ENCODE results near the gene SUN3. TPM values are rescaled to one million over a fixed set of nuclear protein-coding genes. Genes with fewer than 3 reads are reported as not detected.
"Not testable (repeated sequence)": the region's sequence is repeated elsewhere in the genome, so short reads cannot be mapped to it uniquely, and the experiment has no call there.

SUN3 gene
- total RNA-seq, 5 donors from 2014 or later (not counting 1 experiment from before 2014, with no cell fraction given), result 0.55 to 0.90 (median 0.59) TPM; not detected in 2

- peak; percentile 95 to 98 (median 98) for ATAC-seq (replicated peaks in 1 of 4)
- peaks cover 0 to 4% (median 0%) of the 10 kb centered on the region in 3 donors for H3K9me3 Mint-ChIP-seq
- no peaks in the 10 kb centered on the region for H3K36me3 Mint-ChIP-seq
- peaks cover 20 to 21% (median 20%) of the 10 kb centered on the region in 3 donors for H3K4me1 Mint-ChIP-seq
- peak; percentile 65 to 90 (median 80) for DNase-seq
- Histone ChIP-seq H3K4me1 (ENCODE audit: control insufficient read depth in 1 of 2, extremely low read depth in 1 of 2, insufficient read depth in 2 of 2, low read length in 2 of 2) (peaks cover 9 to 17% of the 10 kb centered on the region in 2 experiments), H3K36me3 (ENCODE audit: control insufficient read depth in 2 of 2, extremely low read depth in 1 of 2, insufficient read depth in 1 of 2, low read length in 1 of 2) (no peaks in the 10 kb centered on the region), H3K9me3 (no peaks in the 10 kb centered on the region), H3K27ac (ENCODE audit: low read length) (peak overlapping the region; percentile 45), H3K4me3 (ENCODE audit: control insufficient read depth in 1 of 2, extremely low read depth in 1 of 2, low read length in 1 of 2) (peak overlapping the region; percentile 54 to 69), H3K27me3 (replicated peaks in 1 of 2; ENCODE audit: control insufficient read depth in 2 of 2, extremely low read depth in 1 of 2, insufficient read depth in 2 of 2, low read length in 1 of 2) (no peaks in the 10 kb centered on the region)
- CTCF ChIA-PET, result interaction anchor here (0.5 to 4.5 kb wide), 14 partner anchors 20 to 1176 kb away, joined by 3 to 42 read pairs (median 3); no protein-coding TSS in a partner anchor
- peak overlapping the region; percentile 95 to 97 for H3K27ac Mint-ChIP-seq
- no peaks in the 10 kb centered on the region for H3K27me3 Mint-ChIP-seq
- WGBS (ENCODE audit: insufficient coverage), result 1% methylated on average over 20 of the region's 26 CpGs
- H3K4me3 Mint-ChIP-seq, result peak overlapping the region; percentile 86 to 91 (median 87)
- POLR2A ChIA-PET, result interaction anchor here (0.6 to 0.8 kb wide), 2 partner anchors 65 to 119 kb away, joined by 3 to 4 read pairs; no protein-coding TSS in a partner anchor
Measured at GRCh38 chr7:47991741-47992311, 37.1 kb downstream of the SUN3 start.

GRCh38 chr7:47991270-47991669, 37.6 kb downstream of the SUN3 start:
- Histone ChIP-seq H3K27me3 (replicated peaks in 1 of 2; ENCODE audit: control insufficient read depth in 2 of 2, extremely low read depth in 1 of 2, insufficient read depth in 2 of 2, low read length in 1 of 2) (no peaks in the 10 kb centered on the region), H3K4me1 (ENCODE audit: control insufficient read depth in 1 of 2, extremely low read depth in 1 of 2, insufficient read depth in 2 of 2, low read length in 2 of 2) (peaks cover 9 to 17% of the 10 kb centered on the region in 2 experiments), H3K9me3 (no peaks in the 10 kb centered on the region), H3K27ac (ENCODE audit: low read length) (peak overlapping the region; percentile 45), H3K4me3 (ENCODE audit: control insufficient read depth in 1 of 2, extremely low read depth in 1 of 2, low read length in 1 of 2) (peak overlapping the region; percentile 54 to 69), H3K36me3 (ENCODE audit: control insufficient read depth in 2 of 2, extremely low read depth in 1 of 2, insufficient read depth in 1 of 2, low read length in 1 of 2) (no peaks in the 10 kb centered on the region)
- H3K36me3 Mint-ChIP-seq, result no peaks in the 10 kb centered on the region
- DNase-seq (no peak), ATAC-seq (replicated peaks in 1 of 4) (no peak)
- no CpG with 5 or more reads among the region's 1 CpG for WGBS (ENCODE audit: insufficient coverage)
- H3K9me3 Mint-ChIP-seq, result peaks cover 0 to 4% (median 0%) of the 10 kb centered on the region in 3 donors
- H3K4me3 Mint-ChIP-seq, result peak overlapping the region; percentile 86 to 91 (median 87)
- H3K4me1 Mint-ChIP-seq, result peaks cover 20 to 21% (median 20%) of the 10 kb centered on the region in 3 donors
- H3K27me3 Mint-ChIP-seq, result no peaks in the 10 kb centered on the region
- ChIA-PET POLR2A (interaction anchor here in 1 of 2 donors (0.6 to 0.8 kb wide), 2 partner anchors 111 to 119 kb away, joined by 3 to 4 read pairs; no protein-coding TSS in a partner anchor), CTCF (interaction anchor here (0.5 to 4.5 kb wide), 14 partner anchors 21 to 1177 kb away, joined by 3 to 42 read pairs (median 3); no protein-coding TSS in a partner anchor)
- H3K27ac Mint-ChIP-seq, result peak overlapping the region; percentile 95 to 97

- no peak overlapping the region for H3K27ac ChIP-seq (ENCODE audit: low read length)
- ChIA-PET CTCF (interaction anchor here (1.5 to 4.5 kb wide), 4 partner anchors 118 to 121 kb away, joined by 4 to 42 read pairs (median 14); no protein-coding TSS in a partner anchor), POLR2A (no interaction called here)
- no peaks in the 10 kb centered on the region for H3K36me3 Mint-ChIP-seq
- DNase-seq, result no peak
- no peak for ATAC-seq (replicated peaks in 1 of 4)
- peaks cover 20 to 21% (median 20%) of the 10 kb centered on the region in 3 donors for H3K4me1 Mint-ChIP-seq
- H3K9me3 Mint-ChIP-seq, result peaks cover 0 to 4% (median 0%) of the 10 kb centered on the region in 3 donors
- peaks cover 9 to 17% of the 10 kb centered on the region in 2 experiments for H3K4me1 ChIP-seq (ENCODE audit: control insufficient read depth in 1 of 2, extremely low read depth in 1 of 2, insufficient read depth in 2 of 2, low read length in 2 of 2)
- no peaks in the 10 kb centered on the region for H3K27me3 Mint-ChIP-seq
- no peak overlapping the region for H3K4me3 ChIP-seq (ENCODE audit: control insufficient read depth in 1 of 2, extremely low read depth in 1 of 2, low read length in 1 of 2)
- H3K9me3 ChIP-seq, result no peaks in the 10 kb centered on the region
- H3K27me3 ChIP-seq (replicated peaks in 1 of 2; ENCODE audit: control insufficient read depth in 2 of 2, extremely low read depth in 1 of 2, insufficient read depth in 2 of 2, low read length in 1 of 2), result no peaks in the 10 kb centered on the region
- H3K36me3 ChIP-seq (ENCODE audit: control insufficient read depth in 2 of 2, extremely low read depth in 1 of 2, insufficient read depth in 1 of 2, low read length in 1 of 2), result no peaks in the 10 kb centered on the region
- H3K4me3 Mint-ChIP-seq, result peak overlapping the region in 1 of 3 donors; percentile 29
- peak overlapping the region in 1 of 2 donors; percentile 78 for H3K27ac Mint-ChIP-seq
- WGBS (ENCODE audit: insufficient coverage), result no CpG with 5 or more reads among the region's 5 CpGs
Measured at GRCh38 chr7:47990592-47990991, 38.3 kb downstream of the SUN3 start.

GRCh38 chr7:47989607-47990400, 39.1 kb downstream of the SUN3 start:
- DNase-seq; H3K36me3 Mint-ChIP-seq; H3K9me3 ChIP-seq; H3K27me3 ChIP-seq (replicated peaks in 1 of 2; ENCODE audit: control insufficient read depth in 2 of 2, extremely low read depth in 1 of 2, insufficient read depth in 2 of 2, low read length in 1 of 2); H3K27me3 Mint-ChIP-seq; H3K4me3 ChIP-seq (ENCODE audit: control insufficient read depth in 1 of 2, extremely low read depth in 1 of 2, low read length in 1 of 2); ATAC-seq (replicated peaks in 1 of 4); H3K27ac Mint-ChIP-seq; H3K36me3 ChIP-seq (ENCODE audit: control insufficient read depth in 2 of 2, extremely low read depth in 1 of 2, insufficient read depth in 1 of 2, low read length in 1 of 2); H3K4me3 Mint-ChIP-seq; H3K9me3 Mint-ChIP-seq; H3K27ac ChIP-seq (ENCODE audit: low read length): not testable (repeated sequence)
- peaks cover 20 to 21% (median 20%) of the 10 kb centered on the region in 3 donors for H3K4me1 Mint-ChIP-seq
- H3K4me1 ChIP-seq (ENCODE audit: control insufficient read depth in 1 of 2, extremely low read depth in 1 of 2, insufficient read depth in 2 of 2, low read length in 2 of 2), result peaks cover 9 to 17% of the 10 kb centered on the region in 2 experiments
- WGBS (ENCODE audit: insufficient coverage), result 93% methylated on average over 3 of the region's 10 CpGs
- ChIA-PET POLR2A (interaction anchor here in 1 of 2 donors (0.6 kb wide), 1 partner anchor 533 kb away, joined by 3 read pairs; no protein-coding TSS in a partner anchor), CTCF (interaction anchor here (0.6 to 2.3 kb wide), 3 partner anchors 23 to 121 kb away, joined by 3 to 12 read pairs (median 4); no protein-coding TSS in a partner anchor)

DNA sequence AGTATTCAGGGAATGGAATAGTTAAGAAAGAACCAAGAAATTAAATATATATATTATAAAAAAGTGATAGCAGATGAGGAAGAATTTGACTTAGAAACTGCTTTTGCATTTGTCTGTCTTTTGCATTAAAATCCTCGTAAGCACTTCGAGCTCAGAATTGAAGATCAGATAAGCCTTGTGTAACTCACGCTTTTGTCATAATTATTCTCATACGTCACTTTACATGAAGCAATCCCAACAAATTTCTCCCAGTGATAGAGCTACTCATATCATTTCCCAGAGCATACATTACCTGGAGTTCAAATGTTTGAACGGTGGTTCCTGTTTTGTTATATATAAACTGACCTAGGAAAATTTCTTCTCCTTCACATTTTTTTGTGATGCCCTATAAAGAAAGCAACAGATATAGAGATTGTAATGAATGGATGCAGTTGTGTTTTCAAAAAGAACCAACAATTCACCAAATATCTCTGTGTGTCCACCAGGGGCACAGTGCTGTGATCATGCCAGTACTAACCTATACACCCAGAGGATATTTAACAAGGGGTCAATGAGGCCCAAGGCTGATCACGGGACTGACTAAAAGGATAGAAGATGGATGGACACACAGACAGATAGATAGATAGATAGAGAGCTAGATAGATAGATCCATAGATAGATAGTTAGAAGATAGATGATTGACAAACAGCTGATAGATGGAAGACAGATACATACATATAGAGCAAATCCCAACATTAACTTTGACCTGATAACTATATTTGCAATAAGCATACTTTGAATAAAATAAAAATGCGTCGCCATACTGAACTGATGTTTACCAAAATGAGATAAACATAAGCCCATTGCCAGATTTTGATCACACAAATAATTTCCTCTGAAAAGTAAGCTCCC, 40.2 kb downstream of the SUN3 start:
- no peaks in the 10 kb centered on the region for H3K27me3 Mint-ChIP-seq
- POLR2A ChIA-PET, result interaction anchor here in 1 of 2 donors (0.6 kb wide), 1 partner anchor 534 kb away, joined by 3 read pairs; no protein-coding TSS in a partner anchor
- peaks cover 20 to 21% (median 20%) of the 10 kb centered on the region in 3 donors for H3K4me1 Mint-ChIP-seq
- H3K9me3 Mint-ChIP-seq, result no peaks in the 10 kb centered on the region
- no peak overlapping the region for H3K4me3 Mint-ChIP-seq
- Histone ChIP-seq H3K27me3 (replicated peaks in 1 of 2; ENCODE audit: control insufficient read depth in 2 of 2, extremely low read depth in 1 of 2, insufficient read depth in 2 of 2, low read length in 1 of 2) (no peaks in the 10 kb centered on the region), H3K36me3 (ENCODE audit: control insufficient read depth in 2 of 2, extremely low read depth in 1 of 2, insufficient read depth in 1 of 2, low read length in 1 of 2) (no peaks in the 10 kb centered on the region), H3K27ac (ENCODE audit: low read length) (no peak overlapping the region), H3K4me3 (ENCODE audit: control insufficient read depth in 1 of 2, extremely low read depth in 1 of 2, low read length in 1 of 2) (no peak overlapping the region), H3K9me3 (no peaks in the 10 kb centered on the region), H3K4me1 (ENCODE audit: control insufficient read depth in 1 of 2, extremely low read depth in 1 of 2, insufficient read depth in 2 of 2, low read length in 2 of 2) (peaks cover 9 to 17% of the 10 kb centered on the region in 2 experiments)
- whole genome bisulfite sequencing (ENCODE audit: insufficient coverage), result 100% methylated on average over 2 of the region's 8 CpGs
- CTCF ChIA-PET, result interaction anchor here (0.6 to 2.3 kb wide), 5 partner anchors 19 to 122 kb away, joined by 3 to 12 read pairs (median 4); no protein-coding TSS in a partner anchor
- no peak overlapping the region for H3K27ac Mint-ChIP-seq
- no peak for ATAC-seq (replicated peaks in 1 of 4)
- H3K36me3 Mint-ChIP-seq, result no peaks in the 10 kb centered on the region
- no peak for DNase-seq

Measured in T-cell (primary cell).